Coronary artery (tissue), 2 donors: Measurements from ENCODE around the gene WSCD2.

Experiments
- DNase-seq: peaks from one replicate; pipeline ENCODE4 v3.0.0-alpha.2; 2017; ENCODE audit warnings: low spot score
- H3K27ac ChIP-seq, 2 donors: fragments of 200-600 bp; sonication (generic); one replicate each; pipeline ENCODE4 v1.5.1; 2016 to 2019
- H3K4me3 ChIP-seq: fragments of 200-600 bp; sonication (generic); 2 replicates; pipeline ENCODE4 v1.5.1; 2016; ENCODE audit warnings: mild to moderate bottlenecking, moderate library complexity
- TF ChIP-seq, protein P1 (sequence below): fragments of 200-600 bp; sonication (generic); IDR thresholded peaks from one replicate; pipeline ENCODE4 v1.5.1; 2019; ENCODE audit warnings: antibody characterized with exemption

WSCD2 gene

DNA sequence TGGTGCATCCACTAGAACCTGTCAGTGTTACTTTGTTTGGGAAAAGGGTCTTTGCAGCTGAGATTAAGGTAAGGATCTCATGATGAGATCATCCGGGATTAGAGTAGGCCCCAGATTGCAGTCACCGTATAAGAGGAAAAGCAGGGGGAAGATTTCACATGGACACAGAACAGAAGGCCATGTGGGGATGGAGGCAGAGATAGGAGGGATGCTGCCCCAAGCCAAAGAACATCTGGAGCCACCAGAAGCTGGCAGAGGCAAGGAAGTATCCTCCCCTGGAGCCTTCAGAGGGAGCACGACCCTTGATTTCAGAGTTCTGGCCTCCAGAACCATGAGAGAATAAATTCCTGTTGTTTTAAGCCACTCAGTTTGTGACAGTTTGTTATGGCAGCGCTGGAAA lies 170.4 kb downstream of the WSCD2 start:
- DNase-seq = no peak
- Histone ChIP-seq H3K27ac (peak overlapping the region in 1 of 2 donors; percentile 27), H3K4me3 (no peak overlapping the region)
- TF ChIP-seq, protein P1, sequence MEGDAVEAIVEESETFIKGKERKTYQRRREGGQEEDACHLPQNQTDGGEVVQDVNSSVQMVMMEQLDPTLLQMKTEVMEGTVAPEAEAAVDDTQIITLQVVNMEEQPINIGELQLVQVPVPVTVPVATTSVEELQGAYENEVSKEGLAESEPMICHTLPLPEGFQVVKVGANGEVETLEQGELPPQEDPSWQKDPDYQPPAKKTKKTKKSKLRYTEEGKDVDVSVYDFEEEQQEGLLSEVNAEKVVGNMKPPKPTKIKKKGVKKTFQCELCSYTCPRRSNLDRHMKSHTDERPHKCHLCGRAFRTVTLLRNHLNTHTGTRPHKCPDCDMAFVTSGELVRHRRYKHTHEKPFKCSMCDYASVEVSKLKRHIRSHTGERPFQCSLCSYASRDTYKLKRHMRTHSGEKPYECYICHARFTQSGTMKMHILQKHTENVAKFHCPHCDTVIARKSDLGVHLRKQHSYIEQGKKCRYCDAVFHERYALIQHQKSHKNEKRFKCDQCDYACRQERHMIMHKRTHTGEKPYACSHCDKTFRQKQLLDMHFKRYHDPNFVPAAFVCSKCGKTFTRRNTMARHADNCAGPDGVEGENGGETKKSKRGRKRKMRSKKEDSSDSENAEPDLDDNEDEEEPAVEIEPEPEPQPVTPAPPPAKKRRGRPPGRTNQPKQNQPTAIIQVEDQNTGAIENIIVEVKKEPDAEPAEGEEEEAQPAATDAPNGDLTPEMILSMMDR = no peak
